OCI-LY1 (cell line): Measurements from ENCODE around the gene ANKRD42.

Source experiments
- H2AFZ ChIP-seq: fragments of 200-600 bp; sonication (generic), shearing (Covaris generic); 2 replicates; pipeline ENCODE4 v1.6.0; 2014; ENCODE audit warnings: antibody characterized with exemption, mild to moderate bottlenecking, low read length
- H3F3A ChIP-seq: fragments of 200-600 bp; sonication (generic), shearing (Covaris generic); 2 replicates; pipeline ENCODE4 v1.6.0; 2014; ENCODE audit warnings: mild to moderate bottlenecking, antibody characterized with exemption, low read length, moderate library complexity; ENCODE audit not compliant: insufficient read depth
- H3K27ac ChIP-seq: fragments of 200-600 bp; sonication (generic); 2 replicates; pipeline ENCODE4 v1.5.1; 2014; ENCODE audit warnings: low read length, mixed run types, mild to moderate bottlenecking, low read depth; ENCODE audit not compliant: poor library complexity, severe bottlenecking
- H3K27me3 ChIP-seq: fragments of 200-600 bp; sonication (generic); 2 replicates; pipeline ENCODE4 v1.6.0; 2014; ENCODE audit warnings: antibody characterized with exemption, mild to moderate bottlenecking, low read length, moderate library complexity; ENCODE audit not compliant: insufficient read depth
- H3K36me3 ChIP-seq: fragments of 200-600 bp; sonication (generic); 2 replicates; pipeline ENCODE4 v1.6.1; 2014; ENCODE audit warnings: mild to moderate bottlenecking, antibody characterized with exemption, low read length, moderate library complexity, mixed read lengths; ENCODE audit not compliant: insufficient read depth
- H3K4me1 ChIP-seq: fragments of 200-600 bp; sonication (generic); 2 replicates; pipeline ENCODE4 v1.5.1; 2014; ENCODE audit warnings: mild to moderate bottlenecking, low read length, moderate library complexity; ENCODE audit not compliant: insufficient read depth, severe bottlenecking
- H3K4me2 ChIP-seq: fragments of 200-600 bp; sonication (generic), shearing (Covaris generic); 2 replicates; pipeline ENCODE4 v1.6.1; 2014; ENCODE audit warnings: low read length
- H3K4me3 ChIP-seq: fragments of 200-600 bp; sonication (generic); 2 replicates; pipeline ENCODE4 v1.5.1; 2014; ENCODE audit warnings: low read length, low read depth, mild to moderate bottlenecking, mixed read lengths; ENCODE audit not compliant: poor library complexity, severe bottlenecking
- H3K79me2 ChIP-seq: fragments of 200-600 bp; shearing (Covaris generic); 2 replicates; pipeline ENCODE4 v1.6.1; 2016; ENCODE audit warnings: mixed run types, low read length, mixed read lengths; ENCODE audit not compliant: insufficient read depth
- H3K9ac ChIP-seq: fragments of 200-600 bp; sonication (generic), shearing (Covaris generic); 2 replicates; pipeline ENCODE4 v1.6.1; 2014; ENCODE audit warnings: mild to moderate bottlenecking, low read length, mixed read lengths
- H3K9me2 ChIP-seq: fragments of 200-600 bp; sonication (generic), shearing (Covaris generic); 2 replicates; pipeline ENCODE4 v1.6.1; 2014; ENCODE audit warnings: low read depth, mild to moderate bottlenecking, low read length, mixed read lengths
- H3K9me3 ChIP-seq: fragments of 200-600 bp; shearing (Covaris generic); 2 replicates; pipeline ENCODE4 v1.6.1; 2014; ENCODE audit warnings: low read length, mixed read lengths
- H4K20me1 ChIP-seq: fragments of 200-600 bp; sonication (generic), shearing (Covaris generic); 2 replicates; pipeline ENCODE4 v1.6.0; 2016; ENCODE audit warnings: mild to moderate bottlenecking, low read length; ENCODE audit not compliant: insufficient read depth
- CTCF ChIP-seq: fragments of 200-600 bp; sonication (generic), shearing (Covaris generic); IDR thresholded peaks from 2 replicates; pipeline ENCODE4 v1.5.1; 2017; ENCODE audit warnings: mild to moderate bottlenecking, antibody characterized with exemption, low read length, moderate library complexity, mixed read lengths
- EZH2 ChIP-seq: fragments of 200-600 bp; sonication (generic), shearing (Covaris generic); IDR thresholded peaks from 2 replicates; pipeline ENCODE4 v1.8.0; 2017; ENCODE audit warnings: borderline replicate concordance, mixed run types, mild to moderate bottlenecking, antibody characterized with exemption, low read length, moderate library complexity, mixed read lengths

The ANKRD42 gene

GRCh38 chr11:83285151-83285770 lies 91.7 kb downstream of the ANKRD42 start:
- H3K4me2 ChIP-seq, result peak overlapping the region; percentile 96
- peak overlapping the region; percentile 89 for H3K9ac ChIP-seq
- H3K4me3 ChIP-seq, result peak overlapping the region; percentile 77
- TF ChIP-seq EZH2, result no peak
- TF ChIP-seq CTCF, result no peak
- no peaks in the 10 kb centered on the region for H3K27me3 ChIP-seq
- H3K36me3 ChIP-seq, result no peaks in the 10 kb centered on the region
- no peaks in the 10 kb centered on the region for H3F3A ChIP-seq
- H3K9me2 ChIP-seq, result no peaks in the 10 kb centered on the region
- H3K9me3 ChIP-seq, result no peaks in the 10 kb centered on the region
- H3K79me2 ChIP-seq, result peaks cover 19% of the 10 kb centered on the region
- no peak overlapping the region for H2AFZ ChIP-seq
- peaks cover 64% of the 10 kb centered on the region for H3K4me1 ChIP-seq
- H3K27ac ChIP-seq, result peak overlapping the region; percentile 85
- no peaks in the 10 kb centered on the region for H4K20me1 ChIP-seq

DNA sequence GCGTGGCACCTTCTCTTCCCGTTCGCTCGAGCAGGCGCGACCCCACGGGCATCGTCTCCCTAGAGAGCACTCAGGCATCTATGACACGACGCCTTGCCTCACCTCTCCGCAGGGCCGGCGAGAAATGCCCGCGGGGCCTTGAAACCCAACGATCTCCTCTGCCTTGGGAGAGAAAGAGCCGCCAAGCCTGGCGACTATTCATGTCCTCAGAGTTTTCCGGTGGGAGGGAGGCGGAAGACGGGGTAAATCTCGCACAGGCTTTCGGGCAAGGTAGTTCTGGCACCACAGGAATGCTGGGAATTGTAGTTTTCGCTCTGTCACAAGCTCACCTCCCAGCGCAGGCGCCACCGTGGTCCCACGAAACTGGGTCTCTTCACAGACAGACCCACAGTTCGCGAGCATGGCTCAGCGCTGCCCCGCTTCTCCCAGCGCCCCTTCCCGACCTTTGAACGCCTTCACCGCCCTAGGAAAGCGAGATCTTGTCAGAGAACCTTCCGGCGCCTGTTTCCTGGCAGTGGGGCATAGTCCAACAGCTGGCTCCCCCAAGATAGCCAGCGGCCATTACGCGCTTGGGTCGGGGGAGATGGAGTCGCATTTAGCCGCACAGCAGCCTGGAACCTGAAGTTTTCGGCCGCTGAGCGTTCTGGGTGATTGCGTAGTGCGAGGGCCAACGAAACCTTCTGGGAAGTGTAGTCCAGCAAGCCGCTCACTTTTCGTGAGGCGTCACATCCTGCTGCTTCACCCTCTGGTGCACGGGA lies 92.4 kb downstream of the ANKRD42 start, which contains the start of gene CCDC90B:
Gene CCDC90B, minus strand, starts transcription at position 597 of the 758 bp plus-strand sequence. Its CDS starts 395 bp downstream, at position 202.
- Histone ChIP-seq H3K4me3 (peak within 1 kb of the TSS; percentile 77), H3K79me2 (peaks cover 19% of the 10 kb centered on the region), H3K9me2 (no peaks in the 10 kb centered on the region), H2AFZ (peak within 1 kb of the TSS; percentile 98), H3K4me1 (peaks cover 64% of the 10 kb centered on the region), H3K27me3 (no peaks in the 10 kb centered on the region), H3K27ac (peak within 1 kb of the TSS; percentile 85), H3K9ac (peak within 1 kb of the TSS; percentile 89), H3F3A (no peaks in the 10 kb centered on the region), H3K9me3 (no peaks in the 10 kb centered on the region), H3K4me2 (peak within 1 kb of the TSS; percentile 96), H4K20me1 (no peaks in the 10 kb centered on the region), H3K36me3 (no peaks in the 10 kb centered on the region)
- TF ChIP-seq EZH2 (no peak), CTCF (no peak)

GRCh38 chr11:83287631-83288030 lies 94.1 kb downstream of the ANKRD42 start:
- peak overlapping the region; percentile 35; the same call in 1 of the 2 replicates for H3K4me2 ChIP-seq
- H3K9me3 ChIP-seq, result no peaks in the 10 kb centered on the region
- no peaks in the 10 kb centered on the region for H3F3A ChIP-seq
- peaks cover 15% of the 10 kb centered on the region for H3K79me2 ChIP-seq
- no peaks in the 10 kb centered on the region for H3K9me2 ChIP-seq
- no peak overlapping the region for H2AFZ ChIP-seq
- H3K27ac ChIP-seq, result peak overlapping the region; percentile 48
- H3K4me1 ChIP-seq, result peaks cover 60% of the 10 kb centered on the region
- no peak overlapping the region for H3K9ac ChIP-seq
- H3K4me3 ChIP-seq, result no peak overlapping the region
- TF ChIP-seq CTCF, result no peak
- TF ChIP-seq EZH2, result no peak
- no peaks in the 10 kb centered on the region for H3K27me3 ChIP-seq
- H3K36me3 ChIP-seq, result no peaks in the 10 kb centered on the region
- H4K20me1 ChIP-seq, result no peaks in the 10 kb centered on the region
